Osteoblast (primary cell): ENCODE data around the gene TECPR1. TPM values are rescaled to one million over a fixed set of nuclear protein-coding genes. Genes with fewer than 3 reads are reported as not detected.
A peak's percentile ranks its signal among the peaks of the same experiment; 100 is the strongest.

Source experiments
- DNase-seq: peaks from one replicate; pipeline ENCODE4 v3.0.0; 2011; ENCODE audit warnings: low spot score, mixed read lengths; ENCODE audit not compliant: insufficient read length; ENCODE audit errors: missing footprints
- H2AFZ ChIP-seq: 2 replicates; pipeline ENCODE4 v1.6.0; 2011; ENCODE audit warnings: mild to moderate bottlenecking, low read length
- H3K27ac ChIP-seq: 2 replicates; pipeline ENCODE4 v1.5.1; 2011; ENCODE audit warnings: mild to moderate bottlenecking, low read depth, low read length, moderate library complexity
- H3K27me3 ChIP-seq: 2 replicates; pipeline ENCODE4 v1.6.0; 2012; ENCODE audit warnings: mild to moderate bottlenecking, control low read depth, inconsistent platforms, low read length, moderate library complexity; ENCODE audit not compliant: insufficient read depth
- H3K36me3 ChIP-seq: 2 replicates; pipeline ENCODE4 v1.5.1; 2011; ENCODE audit warnings: mild to moderate bottlenecking, low read length, control low read depth, moderate library complexity; ENCODE audit not compliant: insufficient read depth
- H3K4me1 ChIP-seq: 2 replicates; pipeline ENCODE4 v1.5.1; 2011; ENCODE audit warnings: mild to moderate bottlenecking, low read length, control low read depth, moderate library complexity; ENCODE audit not compliant: insufficient read depth
- H3K4me2 ChIP-seq: 2 replicates; pipeline ENCODE4 v1.6.0; 2011; ENCODE audit warnings: mild to moderate bottlenecking, low read length; ENCODE audit not compliant: insufficient read depth
- H3K4me3 ChIP-seq: fragments of 200-600 bp; sonication (generic); 3 replicates; pipeline ENCODE4 v1.5.1; 2012; ENCODE audit warnings: mild to moderate bottlenecking, low read length, inconsistent platforms; ENCODE audit not compliant: insufficient read depth
- H3K79me2 ChIP-seq: 2 replicates; pipeline ENCODE4 v1.6.0; 2012; ENCODE audit warnings: mild to moderate bottlenecking, low read length, control low read depth, inconsistent platforms; ENCODE audit not compliant: insufficient read depth
- H3K9me3 ChIP-seq: 2 replicates; pipeline ENCODE4 v1.5.1; 2011; ENCODE audit warnings: low read depth, low read length, control low read depth
- H4K20me1 ChIP-seq: 2 replicates; pipeline ENCODE4 v1.6.0; 2012; ENCODE audit warnings: mild to moderate bottlenecking, low read length, control low read depth; ENCODE audit not compliant: insufficient read depth
- CTCF ChIP-seq: IDR thresholded peaks from 2 replicates; pipeline ENCODE4 v1.5.1; 2011; ENCODE audit warnings: mild to moderate bottlenecking, low read depth, low read length, moderate library complexity; ENCODE audit errors: extremely low read depth
- total RNA-seq: library from RNA; depleted of rRNA; stranded (reverse); fragments of >200 nt; gene quantifications from 2 replicates; pipeline ENCODE4 v1.2.3, GENCODE V29; 2012

Gene TECPR1
- total RNA-seq, 1 donor: 20.3 TPM

GRCh38 chr7:98241674-98242241, 10.3 kb downstream of the TECPR1 start:
- H3K4me2 ChIP-seq: no peak overlapping the region
- peak; percentile 32 for DNase-seq
- no peaks in the 10 kb centered on the region for H3K27me3 ChIP-seq
- H3K27ac ChIP-seq: no peak overlapping the region
- H3K79me2 ChIP-seq: no peaks in the 10 kb centered on the region
- no peak overlapping the region for H2AFZ ChIP-seq
- no peak for TF ChIP-seq CTCF
- no peaks in the 10 kb centered on the region for H3K9me3 ChIP-seq
- peaks cover 15% of the 10 kb centered on the region for H3K36me3 ChIP-seq
- no peaks in the 10 kb centered on the region for H4K20me1 ChIP-seq
- H3K4me1 ChIP-seq: no peaks in the 10 kb centered on the region
- H3K4me3 ChIP-seq: no peak overlapping the region

- H3K9me3 ChIP-seq: no peaks in the 10 kb centered on the region
- peak; percentile 85 for TF ChIP-seq CTCF
- no peak overlapping the region for H3K27ac ChIP-seq
- no peaks in the 10 kb centered on the region for H3K27me3 ChIP-seq
- H3K36me3 ChIP-seq: peaks cover 16% of the 10 kb centered on the region
- DNase-seq: peak; percentile 98
- H3K79me2 ChIP-seq: no peaks in the 10 kb centered on the region
- no peaks in the 10 kb centered on the region for H4K20me1 ChIP-seq
- no peaks in the 10 kb centered on the region for H3K4me1 ChIP-seq
- H2AFZ ChIP-seq: no peak overlapping the region
- no peak overlapping the region for H3K4me2 ChIP-seq
- no peak overlapping the region for H3K4me3 ChIP-seq
Observed at GRCh38 chr7:98240961-98241673, 10.9 kb downstream of the TECPR1 start.

DNA sequence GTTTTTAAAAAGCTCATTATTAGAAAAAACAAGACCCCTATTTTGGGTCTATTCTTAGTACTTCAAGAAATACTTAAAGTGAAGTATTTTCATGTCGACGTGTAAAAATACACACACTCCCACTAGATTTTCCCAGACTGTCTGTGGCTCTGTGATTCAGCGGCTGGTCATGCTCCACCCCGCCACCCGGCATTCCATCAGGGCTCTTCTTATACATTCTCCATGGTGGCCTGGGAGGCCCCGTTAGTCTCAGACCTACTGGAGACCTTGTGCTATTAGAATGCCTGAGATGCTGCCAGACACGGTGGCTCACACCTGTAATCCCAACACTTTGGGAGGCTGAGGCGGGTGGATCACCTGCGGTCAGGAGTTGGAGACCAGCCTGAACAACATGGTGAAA, 13.1 kb downstream of the TECPR1 start:
- Histone ChIP-seq H3K27me3 (no peaks in the 10 kb centered on the region), H3K4me2 (no peak overlapping the region), H2AFZ (no peak overlapping the region), H4K20me1 (no peaks in the 10 kb centered on the region), H3K79me2 (no peaks in the 10 kb centered on the region), H3K4me1 (no peaks in the 10 kb centered on the region), H3K9me3 (no peaks in the 10 kb centered on the region), H3K27ac (peak overlapping the region; percentile 79), H3K36me3 (peaks cover 16% of the 10 kb centered on the region), H3K4me3 (no peak overlapping the region)
- DNase-seq: peak; percentile 96
- no peak for TF ChIP-seq CTCF

DNA sequence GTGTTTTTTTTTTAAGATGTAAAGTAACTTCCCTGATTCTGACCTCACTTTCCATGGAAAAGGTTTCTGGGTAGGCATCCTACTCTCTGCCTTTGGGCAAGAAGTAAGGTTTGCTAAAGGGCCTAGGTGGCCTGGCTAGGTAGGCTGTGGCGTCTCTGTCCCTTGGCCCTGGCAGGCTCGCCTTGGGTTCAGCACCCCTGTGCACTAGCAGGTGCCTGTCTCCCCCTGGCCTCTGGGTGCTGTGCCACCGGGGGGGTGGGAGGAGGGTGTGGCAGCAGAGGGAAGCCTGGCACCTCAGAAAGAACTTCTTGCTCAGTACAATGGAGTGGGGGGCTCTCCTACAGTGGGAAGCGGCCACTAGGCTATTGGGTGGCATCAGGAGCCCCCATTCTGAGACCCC, 14.0 kb downstream of the TECPR1 start:
- Histone ChIP-seq H2AFZ (no peak overlapping the region), H4K20me1 (no peaks in the 10 kb centered on the region), H3K79me2 (no peaks in the 10 kb centered on the region), H3K4me3 (no peak overlapping the region), H3K4me2 (no peak overlapping the region), H3K27ac (no peak overlapping the region), H3K36me3 (peaks cover 16% of the 10 kb centered on the region), H3K27me3 (no peaks in the 10 kb centered on the region), H3K4me1 (no peaks in the 10 kb centered on the region), H3K9me3 (no peaks in the 10 kb centered on the region)
- DNase-seq: peak; percentile 72
- no peak for TF ChIP-seq CTCF
